Ascending aorta (tissue), 2 donors: ENCODE results near the gene UNC119. TPM values are rescaled to one million over a fixed set of nuclear protein-coding genes. Genes with fewer than 3 reads are reported as not detected.
A peak's percentile ranks its signal among the peaks of the same experiment; 100 is the strongest.

ENCODE experiments used
- DNase-seq, 2 donors: peaks; one replicate each; pipeline ENCODE4 v3.0.0-alpha.2; 2019; ENCODE audit warnings: low spot score in 2 of 2
- H3K27ac ChIP-seq, 2 donors: fragments of 200-600 bp; sonication (generic); one replicate each; pipeline ENCODE4 v1.5.1; 2016 to 2017; ENCODE audit warnings: mild to moderate bottlenecking in 1 of 2
- H3K27me3 ChIP-seq: fragments of 200-600 bp; sonication (generic); one replicate; pipeline ENCODE4 v1.5.1; 2017
- H3K36me3 ChIP-seq, 2 donors: fragments of 200-600 bp; sonication (generic); one replicate each; pipeline ENCODE4 v1.5.1; 2016
- H3K4me1 ChIP-seq, 2 donors: fragments of 200-600 bp; sonication (generic); one replicate each; pipeline ENCODE4 v1.5.1; 2016 to 2017; ENCODE audit warnings: mild to moderate bottlenecking in 1 of 2
- H3K4me3 ChIP-seq, 2 donors: fragments of 200-600 bp; sonication (generic); one replicate each; pipeline ENCODE4 v1.5.1; 2016 to 2017; ENCODE audit warnings: mild to moderate bottlenecking in 1 of 2
- H3K9me3 ChIP-seq, 2 donors: fragments of 200-600 bp; sonication (generic); one replicate each; pipeline ENCODE4 v1.5.1; 2016
- intact Hi-C: fragments of 100-400 bp; cut with DNase I; formaldehyde crosslinking; loops from one replicate; pipeline ENCODE4 v1.15.1; 2023
- total RNA-seq: library from RNA; depleted of rRNA; stranded (reverse); fragments of >200 nt; gene quantifications from one replicate; pipeline ENCODE4 v1.1.0, GENCODE V29; 2016
- TF ChIP-seq, protein P1 (sequence below), 3 experiments: fragments of 200-600 bp in 2 of 3; fragments of 450-650 bp in 1 of 3; sonication (generic) in 2 of 3; IDR thresholded peaks; one replicate each; pipeline ENCODE4 v1.5.1; 2016 to 2019; ENCODE audit warnings: antibody characterized with exemption in 3 of 3, mild to moderate bottlenecking in 1 of 3, moderate library complexity in 1 of 3

Gene UNC119
- total RNA-seq, 1 donor from 2014 or later, result 33.8 TPM

DNA sequence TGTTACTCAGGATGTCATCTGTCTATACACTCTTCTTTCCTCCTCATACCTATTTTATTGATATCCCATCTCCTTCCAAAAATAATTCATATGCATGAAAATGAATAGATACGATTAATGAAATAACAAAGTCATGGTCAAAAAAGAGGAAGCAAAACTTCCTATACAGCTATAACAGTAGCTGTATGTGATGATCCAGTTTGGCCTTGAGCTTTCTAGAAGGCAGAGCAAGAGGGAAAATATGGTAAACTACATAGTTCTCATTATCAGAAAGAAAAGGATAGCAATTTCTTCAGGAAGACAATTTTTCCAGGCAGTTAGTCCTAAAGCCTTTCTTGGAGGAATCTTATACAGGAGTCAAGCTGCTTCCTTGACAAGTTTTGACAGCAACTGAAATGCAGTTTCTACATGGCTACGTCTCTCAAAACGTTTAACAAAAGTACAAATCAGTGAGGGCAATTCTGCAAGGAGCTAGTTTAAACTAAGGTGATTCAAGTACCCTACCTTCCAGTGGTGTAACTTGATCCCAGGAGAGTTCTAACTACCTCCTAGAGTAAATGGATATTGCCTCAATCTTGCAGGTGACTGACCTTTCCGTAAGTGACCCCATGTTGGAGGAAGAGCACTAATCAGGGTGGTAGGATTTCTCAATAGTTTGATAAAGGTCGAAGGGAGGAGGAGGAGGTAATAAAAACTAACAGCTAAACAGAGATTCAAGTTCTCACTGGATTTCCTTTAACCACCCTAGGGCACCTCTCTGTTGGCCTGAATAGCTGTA lies 45.4 kb upstream of the UNC119 start:
- intact Hi-C loops, result loop anchor here (1.0 kb wide), 1 partner anchor 20 kb away; no protein-coding TSS in a partner anchor
- H3K27ac ChIP-seq, result no peak overlapping the region
- H3K4me1 ChIP-seq, result peaks cover 4 to 6% of the 10 kb centered on the region in 2 donors
- H3K27me3 ChIP-seq, result no peaks in the 10 kb centered on the region
- TF ChIP-seq, protein P1, sequence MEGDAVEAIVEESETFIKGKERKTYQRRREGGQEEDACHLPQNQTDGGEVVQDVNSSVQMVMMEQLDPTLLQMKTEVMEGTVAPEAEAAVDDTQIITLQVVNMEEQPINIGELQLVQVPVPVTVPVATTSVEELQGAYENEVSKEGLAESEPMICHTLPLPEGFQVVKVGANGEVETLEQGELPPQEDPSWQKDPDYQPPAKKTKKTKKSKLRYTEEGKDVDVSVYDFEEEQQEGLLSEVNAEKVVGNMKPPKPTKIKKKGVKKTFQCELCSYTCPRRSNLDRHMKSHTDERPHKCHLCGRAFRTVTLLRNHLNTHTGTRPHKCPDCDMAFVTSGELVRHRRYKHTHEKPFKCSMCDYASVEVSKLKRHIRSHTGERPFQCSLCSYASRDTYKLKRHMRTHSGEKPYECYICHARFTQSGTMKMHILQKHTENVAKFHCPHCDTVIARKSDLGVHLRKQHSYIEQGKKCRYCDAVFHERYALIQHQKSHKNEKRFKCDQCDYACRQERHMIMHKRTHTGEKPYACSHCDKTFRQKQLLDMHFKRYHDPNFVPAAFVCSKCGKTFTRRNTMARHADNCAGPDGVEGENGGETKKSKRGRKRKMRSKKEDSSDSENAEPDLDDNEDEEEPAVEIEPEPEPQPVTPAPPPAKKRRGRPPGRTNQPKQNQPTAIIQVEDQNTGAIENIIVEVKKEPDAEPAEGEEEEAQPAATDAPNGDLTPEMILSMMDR (IDR thresholded peaks at IDR 0.05), result no peak
- H3K9me3 ChIP-seq, result no peaks in the 10 kb centered on the region
- H3K4me3 ChIP-seq, result peak overlapping the region in 1 of 2 donors; percentile 85
- H3K36me3 ChIP-seq, result no peaks in the 10 kb centered on the region
- DNase-seq, result no peak

DNA sequence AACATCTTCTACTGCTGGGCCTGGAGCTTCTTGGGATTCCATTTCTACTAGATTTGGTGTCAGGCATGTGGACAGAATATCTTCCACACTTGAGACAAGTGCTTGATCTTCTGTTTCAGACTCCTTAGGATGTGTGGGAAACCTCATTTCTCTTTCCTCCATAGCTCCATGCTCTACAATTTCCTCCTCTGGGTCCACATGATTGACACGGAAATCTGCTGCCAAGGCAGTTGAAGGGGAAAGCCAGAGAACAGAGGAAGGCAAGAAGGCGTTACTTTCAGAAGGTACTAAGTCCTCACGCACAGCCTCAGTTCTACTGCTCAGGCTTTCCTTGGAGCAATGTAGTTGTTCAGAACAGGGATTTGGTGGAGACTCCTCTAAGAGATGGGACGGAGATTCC lies 39.8 kb upstream of the UNC119 start:
- Histone ChIP-seq H3K27me3 (no peaks in the 10 kb centered on the region), H3K27ac (no peak overlapping the region), H3K9me3 (no peaks in the 10 kb centered on the region), H3K4me3 (no peak overlapping the region), H3K4me1 (no peaks in the 10 kb centered on the region), H3K36me3 (no peaks in the 10 kb centered on the region)
- intact Hi-C loops, result no loop called here
- DNase-seq, result no peak
- TF ChIP-seq, protein P1 (IDR thresholded peaks at IDR 0.05), result no peak

DNA sequence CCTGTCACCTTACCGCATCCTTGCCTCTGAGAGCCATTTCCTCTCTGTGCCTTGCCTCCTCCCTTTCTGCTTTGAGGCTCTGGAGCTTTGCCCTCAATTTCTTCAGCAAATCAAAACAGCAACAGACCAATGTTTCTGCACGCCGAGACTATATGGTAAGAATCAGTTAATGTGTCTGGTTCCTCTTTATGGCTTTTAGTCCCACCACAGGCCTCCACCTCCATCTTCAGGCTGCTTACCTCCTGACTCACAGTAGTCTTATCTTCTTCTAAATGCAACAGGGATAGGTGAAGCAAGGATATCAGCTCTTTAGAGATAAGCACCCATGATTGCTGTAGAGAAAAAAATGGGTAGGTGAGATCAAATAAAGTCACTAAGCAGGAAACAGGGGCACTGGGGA lies 33.4 kb upstream of the UNC119 start:
- DNase-seq, result no peak
- Histone ChIP-seq H3K4me1 (no peaks in the 10 kb centered on the region), H3K36me3 (peaks cover 0 to 3% of the 10 kb centered on the region in 2 donors), H3K9me3 (no peaks in the 10 kb centered on the region), H3K27me3 (no peaks in the 10 kb centered on the region), H3K27ac (no peak overlapping the region), H3K4me3 (no peak overlapping the region)
- intact Hi-C loops, result no loop called here
- TF ChIP-seq, protein P1 (IDR thresholded peaks at IDR 0.05), result no peak

DNA sequence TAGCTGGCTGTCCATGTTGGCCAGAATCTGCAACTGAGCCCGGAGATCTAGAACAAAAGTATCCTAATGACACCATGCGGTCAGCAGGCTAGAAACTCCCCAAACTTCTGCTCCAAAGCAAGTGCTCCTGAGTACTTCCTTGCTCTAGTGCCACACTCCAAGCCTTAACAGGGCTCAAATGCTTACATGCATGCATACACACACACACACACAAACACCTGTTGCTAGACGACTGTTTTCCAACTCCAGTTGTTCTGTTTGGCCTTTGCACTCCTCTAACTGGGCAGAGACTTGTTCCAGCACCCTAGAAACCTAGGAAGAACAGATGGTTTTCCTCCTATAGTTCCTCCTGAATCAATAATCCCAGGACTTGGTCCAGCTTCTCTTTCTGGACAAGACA lies 32.0 kb upstream of the UNC119 start:
- peaks cover 0 to 3% of the 10 kb centered on the region in 2 donors for H3K36me3 ChIP-seq
- H3K4me3 ChIP-seq, result no peak overlapping the region
- no peaks in the 10 kb centered on the region for H3K27me3 ChIP-seq
- no peak for DNase-seq
- H3K9me3 ChIP-seq, result no peaks in the 10 kb centered on the region
- intact Hi-C loops, result no loop called here
- no peaks in the 10 kb centered on the region for H3K4me1 ChIP-seq
- no peak overlapping the region for H3K27ac ChIP-seq
- TF ChIP-seq, protein P1 (IDR thresholded peaks at IDR 0.05), result no peak

DNA sequence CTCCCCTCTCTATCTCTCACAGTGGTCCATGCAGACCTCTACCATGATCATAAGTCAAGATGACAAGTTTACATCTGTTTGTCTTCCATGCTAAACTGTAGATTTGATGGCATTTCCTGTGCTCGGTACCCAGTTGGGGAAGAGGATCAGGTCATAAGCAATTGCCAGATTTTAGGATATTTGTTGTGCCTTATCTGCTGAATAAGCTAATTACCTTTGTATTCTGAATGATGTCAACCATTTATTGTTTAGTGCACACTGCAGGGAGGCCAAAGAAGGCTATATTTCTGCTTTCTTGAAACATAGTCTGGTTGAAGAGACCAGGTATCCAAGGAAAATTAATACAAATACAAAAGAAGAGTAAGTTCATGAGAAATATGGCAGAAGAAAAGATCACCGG lies 30.1 kb upstream of the UNC119 start:
- Histone ChIP-seq H3K27ac (no peak overlapping the region), H3K27me3 (no peaks in the 10 kb centered on the region), H3K4me1 (no peaks in the 10 kb centered on the region), H3K4me3 (no peak overlapping the region), H3K36me3 (peaks cover 0 to 3% of the 10 kb centered on the region in 2 donors), H3K9me3 (no peaks in the 10 kb centered on the region)
- no peak for DNase-seq
- TF ChIP-seq, protein P1 (IDR thresholded peaks at IDR 0.05), result no peak
- intact Hi-C loops, result no loop called here
